Trophoblast cell (in vitro differentiated cells and primary cell): ENCODE measurements around the gene CUEDC1.

ENCODE experiments used
- DNase-seq, 2 donors: peaks; one replicate each; pipeline ENCODE4 v3.0.0-alpha.2; 2016
- H2AFZ ChIP-seq: 2 replicates; pipeline ENCODE4 v1.6.1; 2013; ENCODE audit warnings: low read length, moderate library complexity, mild to moderate bottlenecking; ENCODE audit not compliant: insufficient read depth, poor library complexity
- H2AK5ac ChIP-seq: 2 replicates; pipeline ENCODE4 v1.6.1; 2013; ENCODE audit warnings: mild to moderate bottlenecking, low read length
- H2BK120ac ChIP-seq: 2 replicates; pipeline ENCODE4 v1.6.1; 2013; ENCODE audit warnings: low read length, mild to moderate bottlenecking, moderate library complexity; ENCODE audit not compliant: insufficient read depth, poor library complexity
- H2BK12ac ChIP-seq: 2 replicates; pipeline ENCODE4 v1.6.1; 2013; ENCODE audit warnings: mild to moderate bottlenecking, low read length, moderate library complexity
- H2BK5ac ChIP-seq: 2 replicates; pipeline ENCODE4 v1.6.1; 2013; ENCODE audit warnings: low read length, low read depth, moderate library complexity, mild to moderate bottlenecking; ENCODE audit not compliant: poor library complexity
- H3K14ac ChIP-seq: 2 replicates; pipeline ENCODE4 v1.6.1; 2013; ENCODE audit warnings: mild to moderate bottlenecking, low read length
- H3K18ac ChIP-seq: 2 replicates; pipeline ENCODE4 v1.6.1; 2013; ENCODE audit warnings: mild to moderate bottlenecking, low read length
- H3K23ac ChIP-seq: 2 replicates; pipeline ENCODE4 v1.6.1; 2013; ENCODE audit warnings: low read length
- H3K27ac ChIP-seq: 2 replicates; pipeline ENCODE4 v1.5.1; 2013; ENCODE audit warnings: low read depth, mild to moderate bottlenecking, inconsistent platforms, low read length, moderate library complexity
- H3K27me3 ChIP-seq: 2 replicates; pipeline ENCODE4 v1.6.1; 2013; ENCODE audit warnings: inconsistent platforms, mild to moderate bottlenecking, low read length, moderate library complexity; ENCODE audit not compliant: insufficient read depth
- H3K36me3 ChIP-seq, 2 experiments: 1 replicate in 1 of 2; 2 replicates in 1 of 2; pipeline ENCODE4 v1.6.1; 2013; ENCODE audit warnings: low read length in 2 of 2, mild to moderate bottlenecking in 2 of 2, moderate library complexity in 1 of 2; ENCODE audit not compliant: insufficient read depth in 2 of 2, control insufficient read depth in 1 of 2
- H3K4ac ChIP-seq: 2 replicates; pipeline ENCODE4 v1.6.1; 2013; ENCODE audit warnings: low read depth, mild to moderate bottlenecking, low read length, moderate library complexity
- H3K4me1 ChIP-seq, 2 experiments: 1 replicate in 1 of 2; 2 replicates in 1 of 2; pipeline ENCODE4 v1.6.1; 2013; ENCODE audit warnings: low read length in 2 of 2, mild to moderate bottlenecking in 2 of 2, moderate library complexity in 1 of 2; ENCODE audit not compliant: insufficient read depth in 2 of 2, control insufficient read depth in 1 of 2
- H3K4me2 ChIP-seq: 2 replicates; pipeline ENCODE4 v1.6.1; 2013; ENCODE audit warnings: inconsistent platforms, mild to moderate bottlenecking, low read length, moderate library complexity
- H3K4me3 ChIP-seq: 2 replicates; pipeline ENCODE4 v1.5.1; 2013; ENCODE audit warnings: mild to moderate bottlenecking, low read depth, low read length, inconsistent platforms
- H3K79me1 ChIP-seq: one replicate; pipeline ENCODE4 v1.6.1; 2013; ENCODE audit warnings: low read length
- H3K79me2 ChIP-seq: 2 replicates; pipeline ENCODE4 v1.6.1; 2013; ENCODE audit warnings: low read length, mild to moderate bottlenecking; ENCODE audit not compliant: control insufficient read depth, insufficient read depth, poor library complexity
- H3K9ac ChIP-seq: 2 replicates; pipeline ENCODE4 v1.6.1; 2013; ENCODE audit warnings: mild to moderate bottlenecking, low read length
- H3K9me3 ChIP-seq: 2 replicates; pipeline ENCODE4 v1.6.1; 2013; ENCODE audit warnings: low read depth, mild to moderate bottlenecking, control low read depth, inconsistent platforms, low read length; ENCODE audit not compliant: insufficient read depth
- H4K12ac ChIP-seq: 2 replicates; pipeline ENCODE4 v1.6.1; 2013; ENCODE audit warnings: low read depth, mild to moderate bottlenecking, low read length, moderate library complexity
- H4K8ac ChIP-seq: 2 replicates; pipeline ENCODE4 v1.6.1; 2013; ENCODE audit warnings: low read depth, mild to moderate bottlenecking, low read length, moderate library complexity
- H4K91ac ChIP-seq: one replicate; pipeline ENCODE4 v1.6.1; 2013; ENCODE audit warnings: low read depth, mild to moderate bottlenecking, low read length, moderate library complexity
- WGBS: extraction: QIAGEN DNeasy Blood & Tissue Kit; methylation state at CpG from one replicate; pipeline ENCODE4 v1.1.7; 2013; ENCODE audit warnings: missing lambda C conversion rate; ENCODE audit not compliant: insufficient read length, insufficient coverage; ENCODE audit errors: extremely low coverage; 5-methylcytosine and 5-hydroxymethylcytosine counted together

The CUEDC1 gene

DNA sequence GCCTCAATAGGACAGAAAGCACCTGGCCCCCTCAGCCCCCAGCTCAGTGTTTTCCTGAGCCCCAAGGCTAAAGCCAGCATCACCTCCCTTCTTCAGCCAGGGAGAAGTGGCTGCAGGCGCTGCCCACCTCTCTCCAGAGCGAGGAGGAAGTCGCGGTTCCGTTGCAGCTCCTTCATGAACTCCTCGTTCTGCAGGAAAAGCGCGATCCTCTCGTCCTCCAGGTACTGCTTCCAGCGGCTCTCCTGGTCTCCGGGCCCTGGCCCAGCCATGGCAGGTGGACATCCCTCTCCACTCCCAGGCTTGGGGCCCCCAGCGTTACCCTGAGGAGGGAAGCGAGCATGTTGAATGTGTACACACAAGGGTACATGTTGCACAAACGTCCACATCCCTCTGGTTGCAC, 82.7 kb downstream of the CUEDC1 start:
- H3K79me2 ChIP-seq: peaks cover 6% of the 10 kb centered on the region
- no peak overlapping the region for H3K4me2 ChIP-seq
- H3K23ac ChIP-seq: no peak overlapping the region
- no CpG with 5 or more reads among the region's 14 CpGs for WGBS
- H3K4me3 ChIP-seq: no peak overlapping the region
- no peak overlapping the region for H3K4ac ChIP-seq
- no peak overlapping the region for H2BK5ac ChIP-seq
- H3K36me3 ChIP-seq: peaks cover 17 to 27% of the 10 kb centered on the region in 2 experiments
- no peak overlapping the region for H4K8ac ChIP-seq
- H3K9me3 ChIP-seq: no peaks in the 10 kb centered on the region
- H3K14ac ChIP-seq: no peak overlapping the region
- no peak overlapping the region for H4K12ac ChIP-seq
- H2BK120ac ChIP-seq: no peak overlapping the region
- H3K18ac ChIP-seq: no peak overlapping the region
- no peaks in the 10 kb centered on the region for H3K27me3 ChIP-seq
- H3K79me1 ChIP-seq: peaks cover 40% of the 10 kb centered on the region
- H4K91ac ChIP-seq: no peak overlapping the region
- H3K9ac ChIP-seq: no peak overlapping the region
- H3K27ac ChIP-seq: no peak overlapping the region
- DNase-seq: no peak
- no peak overlapping the region for H2BK12ac ChIP-seq
- H3K4me1 ChIP-seq: peaks cover 51 to 53% of the 10 kb centered on the region in 2 experiments
- no peak overlapping the region for H2AFZ ChIP-seq
- no peak overlapping the region for H2AK5ac ChIP-seq

DNA sequence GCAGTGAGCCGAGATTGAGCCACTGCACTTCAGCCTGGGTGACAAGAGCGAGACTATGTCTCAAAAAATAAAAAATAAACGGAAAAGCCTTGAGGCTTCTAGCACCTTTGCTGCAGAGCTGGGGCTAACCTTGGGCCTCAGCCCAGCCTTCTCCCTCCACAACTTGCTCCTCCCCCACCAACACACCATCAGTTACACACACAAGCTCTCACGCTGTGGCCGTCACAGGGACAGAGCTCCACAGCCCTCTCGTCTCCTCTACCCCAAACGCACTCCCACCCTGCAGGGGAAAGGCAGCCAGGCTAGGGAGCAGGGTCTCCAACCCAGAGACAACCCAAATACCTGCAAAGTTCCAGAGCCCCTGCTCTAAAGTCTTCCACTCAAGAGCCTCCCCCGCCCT, 83.3 kb downstream of the CUEDC1 start:
- Histone ChIP-seq H2BK120ac (no peak overlapping the region), H3K79me2 (peaks cover 6% of the 10 kb centered on the region), H3K4me2 (no peak overlapping the region), H4K91ac (no peak overlapping the region), H2BK5ac (no peak overlapping the region), H3K9ac (no peak overlapping the region), H2BK12ac (no peak overlapping the region), H3K36me3 (peaks cover 19 to 27% of the 10 kb centered on the region in 2 experiments), H3K79me1 (peaks cover 38% of the 10 kb centered on the region), H3K27ac (no peak overlapping the region), H4K12ac (no peak overlapping the region), H4K8ac (no peak overlapping the region), H3K4ac (no peak overlapping the region), H3K4me3 (peak overlapping the region; percentile 5), H2AK5ac (no peak overlapping the region), H3K27me3 (no peaks in the 10 kb centered on the region), H3K23ac (no peak overlapping the region), H3K4me1 (peaks cover 47 to 49% of the 10 kb centered on the region in 2 experiments), H2AFZ (no peak overlapping the region), H3K14ac (no peak overlapping the region), H3K9me3 (no peaks in the 10 kb centered on the region), H3K18ac (no peak overlapping the region)
- DNase-seq: no peak
- no CpG with 5 or more reads among the region's 8 CpGs for WGBS

DNA sequence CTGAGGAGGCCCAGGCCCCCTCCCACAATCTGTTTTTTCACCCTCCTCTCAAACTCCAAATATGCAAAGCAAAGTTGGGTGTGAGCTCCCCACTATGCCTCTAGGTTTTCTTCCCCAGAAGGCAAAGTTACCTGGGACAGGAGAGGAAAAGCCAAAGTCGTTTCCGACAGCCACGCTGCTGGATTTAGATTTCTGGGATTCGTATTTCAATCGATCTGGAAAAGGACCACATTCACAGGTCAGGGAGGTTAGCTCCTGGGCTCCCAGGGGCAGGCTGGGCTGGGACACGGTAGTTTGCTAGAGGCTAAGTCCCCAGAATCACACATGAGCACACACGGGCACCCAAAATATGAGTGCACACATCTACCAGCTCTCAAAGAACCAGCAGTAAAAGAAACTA, 84.1 kb downstream of the CUEDC1 start:
- no peak overlapping the region for H4K12ac ChIP-seq
- no peak overlapping the region for H3K4ac ChIP-seq
- no peak for DNase-seq
- no peak overlapping the region for H3K23ac ChIP-seq
- no peak overlapping the region for H3K4me3 ChIP-seq
- H3K27me3 ChIP-seq: no peaks in the 10 kb centered on the region
- peaks cover 4% of the 10 kb centered on the region for H3K79me2 ChIP-seq
- H4K8ac ChIP-seq: no peak overlapping the region
- H2AK5ac ChIP-seq: no peak overlapping the region
- H3K9ac ChIP-seq: no peak overlapping the region
- H3K9me3 ChIP-seq: no peaks in the 10 kb centered on the region
- no peak overlapping the region for H3K14ac ChIP-seq
- no peak overlapping the region for H3K27ac ChIP-seq
- H3K36me3 ChIP-seq: peaks cover 22 to 27% of the 10 kb centered on the region in 2 experiments
- H2BK5ac ChIP-seq: no peak overlapping the region
- H4K91ac ChIP-seq: no peak overlapping the region
- no peak overlapping the region for H2BK12ac ChIP-seq
- H3K4me2 ChIP-seq: no peak overlapping the region
- WGBS: no CpG with 5 or more reads among the region's 7 CpGs
- H3K4me1 ChIP-seq: peaks cover 40 to 42% of the 10 kb centered on the region in 2 experiments
- H2BK120ac ChIP-seq: no peak overlapping the region
- peaks cover 31% of the 10 kb centered on the region for H3K79me1 ChIP-seq
- no peak overlapping the region for H3K18ac ChIP-seq
- no peak overlapping the region for H2AFZ ChIP-seq

GRCh38 chr17:57870283-57870635, 85.0 kb downstream of the CUEDC1 start:
- Histone ChIP-seq H2BK120ac (no peak overlapping the region), H3K9ac (no peak overlapping the region), H3K4me2 (no peak overlapping the region), H3K27me3 (no peaks in the 10 kb centered on the region), H4K12ac (no peak overlapping the region), H3K18ac (no peak overlapping the region), H3K23ac (no peak overlapping the region), H3K79me2 (peaks cover 4% of the 10 kb centered on the region), H3K4me1 (peaks cover 33 to 35% of the 10 kb centered on the region in 2 experiments), H3K4me3 (no peak overlapping the region), H4K8ac (no peak overlapping the region), H3K79me1 (peaks cover 25% of the 10 kb centered on the region), H3K9me3 (no peaks in the 10 kb centered on the region), H3K4ac (no peak overlapping the region), H2BK5ac (no peak overlapping the region), H2AK5ac (no peak overlapping the region), H2AFZ (no peak overlapping the region), H3K36me3 (peaks cover 23 to 28% of the 10 kb centered on the region in 2 experiments), H4K91ac (no peak overlapping the region), H3K27ac (no peak overlapping the region), H2BK12ac (no peak overlapping the region), H3K14ac (no peak overlapping the region)
- no peak for DNase-seq
